Ishikawa (cell line): ENCODE measurements around the gene TNP2.

Experiments used
- EGR1 ChIP-seq: IDR thresholded peaks from 2 replicates; pipeline ENCODE4 v1.6.1; 2012
- TAF1 ChIP-seq: IDR thresholded peaks from 2 replicates; pipeline ENCODE4 v1.6.1; 2012; ENCODE audit warnings: low read depth, mild to moderate bottlenecking
- YY1 ChIP-seq: IDR thresholded peaks from 2 replicates; pipeline ENCODE4 v1.6.1; 2012; ENCODE audit warnings: low read depth
- TF ChIP-seq, protein P1 (sequence below): IDR thresholded peaks from 2 replicates; pipeline ENCODE4 v1.6.1; 2012; ENCODE audit warnings: low read depth, mild to moderate bottlenecking

DNA sequence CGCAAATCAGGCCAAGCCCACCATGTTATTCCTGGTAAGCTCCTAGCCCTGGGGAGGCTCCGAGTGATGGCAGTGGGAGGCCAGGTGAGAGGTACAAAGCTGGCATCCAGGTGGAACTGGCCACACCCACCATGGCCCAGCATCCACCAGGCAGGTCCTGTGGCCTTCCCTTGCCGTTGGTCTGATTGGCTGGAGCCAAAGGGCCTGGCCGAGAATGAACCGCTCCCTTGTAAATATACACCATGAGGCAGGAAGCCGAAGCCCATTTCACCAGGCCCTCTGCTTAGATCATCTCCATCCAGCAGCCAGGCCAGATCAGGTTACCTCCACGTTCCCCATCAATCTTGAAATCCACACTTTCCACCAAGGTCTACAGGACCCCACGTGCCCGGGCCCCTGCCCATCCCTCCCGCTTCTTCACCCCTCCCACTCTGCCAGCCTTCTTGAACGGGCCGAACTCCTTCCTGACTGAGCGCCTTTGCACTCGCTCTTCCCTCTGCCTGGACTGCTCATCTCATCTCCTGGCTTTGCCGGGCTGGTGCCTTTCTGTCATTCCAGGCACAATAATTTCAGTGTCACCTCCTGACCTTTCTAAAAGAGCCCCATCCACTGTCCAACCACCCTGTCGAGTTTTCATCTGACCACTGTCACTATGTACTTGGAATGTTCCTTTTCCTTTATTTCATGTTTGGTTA lies 18.9 kb downstream of the TNP2 start:
- TF ChIP-seq, protein P1, sequence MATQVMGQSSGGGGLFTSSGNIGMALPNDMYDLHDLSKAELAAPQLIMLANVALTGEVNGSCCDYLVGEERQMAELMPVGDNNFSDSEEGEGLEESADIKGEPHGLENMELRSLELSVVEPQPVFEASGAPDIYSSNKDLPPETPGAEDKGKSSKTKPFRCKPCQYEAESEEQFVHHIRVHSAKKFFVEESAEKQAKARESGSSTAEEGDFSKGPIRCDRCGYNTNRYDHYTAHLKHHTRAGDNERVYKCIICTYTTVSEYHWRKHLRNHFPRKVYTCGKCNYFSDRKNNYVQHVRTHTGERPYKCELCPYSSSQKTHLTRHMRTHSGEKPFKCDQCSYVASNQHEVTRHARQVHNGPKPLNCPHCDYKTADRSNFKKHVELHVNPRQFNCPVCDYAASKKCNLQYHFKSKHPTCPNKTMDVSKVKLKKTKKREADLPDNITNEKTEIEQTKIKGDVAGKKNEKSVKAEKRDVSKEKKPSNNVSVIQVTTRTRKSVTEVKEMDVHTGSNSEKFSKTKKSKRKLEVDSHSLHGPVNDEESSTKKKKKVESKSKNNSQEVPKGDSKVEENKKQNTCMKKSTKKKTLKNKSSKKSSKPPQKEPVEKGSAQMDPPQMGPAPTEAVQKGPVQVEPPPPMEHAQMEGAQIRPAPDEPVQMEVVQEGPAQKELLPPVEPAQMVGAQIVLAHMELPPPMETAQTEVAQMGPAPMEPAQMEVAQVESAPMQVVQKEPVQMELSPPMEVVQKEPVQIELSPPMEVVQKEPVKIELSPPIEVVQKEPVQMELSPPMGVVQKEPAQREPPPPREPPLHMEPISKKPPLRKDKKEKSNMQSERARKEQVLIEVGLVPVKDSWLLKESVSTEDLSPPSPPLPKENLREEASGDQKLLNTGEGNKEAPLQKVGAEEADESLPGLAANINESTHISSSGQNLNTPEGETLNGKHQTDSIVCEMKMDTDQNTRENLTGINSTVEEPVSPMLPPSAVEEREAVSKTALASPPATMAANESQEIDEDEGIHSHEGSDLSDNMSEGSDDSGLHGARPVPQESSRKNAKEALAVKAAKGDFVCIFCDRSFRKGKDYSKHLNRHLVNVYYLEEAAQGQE: no peak
- TF ChIP-seq TAF1: no peak
- no peak for TF ChIP-seq EGR1
- TF ChIP-seq YY1: no peak
